Activated T-cell treated with anti-CD3 and anti-CD28 coated beads for 4 hours (primary cell): ENCODE measurements around the gene CISD2.
"Not testable (repeated sequence)": the region's sequence is repeated elsewhere in the genome, so short reads cannot be mapped to it uniquely, and the experiment has no call there.

Source experiments
- DNase-seq: peaks from one replicate; pipeline ENCODE4 v3.0.0-alpha.2; 2020

CISD2 gene

GRCh38 chr4:102850370-102850769 is 18.4 kb upstream of the CISD2 start:
- DNase-seq: no peak

GRCh38 chr4:102858828-102859464 is 9.8 kb upstream of the CISD2 start:
- no peak for DNase-seq

GRCh38 chr4:102860611-102861324 is 8.0 kb upstream of the CISD2 start:
- DNase-seq: no peak

GRCh38 chr4:102862016-102862415 is 6.8 kb upstream of the CISD2 start:
- no peak for DNase-seq

GRCh38 chr4:102862747-102863146 is 6.0 kb upstream of the CISD2 start:
- no peak for DNase-seq

- DNase-seq: not testable (repeated sequence)
Observed at GRCh38 chr4:102865327-102865726, 3.5 kb upstream of the CISD2 start.

GRCh38 chr4:102867278-102868152 is 1.3 kb upstream of the CISD2 start:
- DNase-seq: no peak

- DNase-seq: no peak
Observed at GRCh38 chr4:102868153-102868780, 525 bp upstream of the CISD2 start.

GRCh38 chr4:102869569-102870197 is 891 bp downstream of the CISD2 start:
- peak; percentile 70 for DNase-seq

- no peak for DNase-seq
Observed at GRCh38 chr4:102871772-102872171, 3.0 kb downstream of the CISD2 start.

- not testable (repeated sequence) for DNase-seq
Observed at GRCh38 chr4:102877477-102878106, 8.8 kb downstream of the CISD2 start.

GRCh38 chr4:102878349-102878748 is 9.6 kb downstream of the CISD2 start:
- not testable (repeated sequence) for DNase-seq

GRCh38 chr4:102878901-102879300 is 10.1 kb downstream of the CISD2 start:
- DNase-seq: no peak

- no peak for DNase-seq
Observed at GRCh38 chr4:102881343-102881742, 12.6 kb downstream of the CISD2 start.

GRCh38 chr4:102883278-102883677 is 14.5 kb downstream of the CISD2 start:
- no peak for DNase-seq

- not testable (repeated sequence) for DNase-seq
Observed at GRCh38 chr4:102888570-102888969, 19.8 kb downstream of the CISD2 start.

- not testable (repeated sequence) for DNase-seq
Observed at GRCh38 chr4:102889866-102890265, 21.1 kb downstream of the CISD2 start.

- not testable (repeated sequence) for DNase-seq
Observed at GRCh38 chr4:102896547-102896946, 27.8 kb downstream of the CISD2 start.

- not testable (repeated sequence) for DNase-seq
Observed at GRCh38 chr4:102897610-102898009, 28.8 kb downstream of the CISD2 start.

GRCh38 chr4:102901804-102902203 is 33.0 kb downstream of the CISD2 start:
- no peak for DNase-seq

GRCh38 chr4:102918859-102919258 is 50.1 kb downstream of the CISD2 start:
- DNase-seq: no peak

- DNase-seq: not testable (repeated sequence)
Observed at GRCh38 chr4:102919697-102920096, 50.9 kb downstream of the CISD2 start.
